Upper lobe of right lung (tissue), 1 donor: ENCODE measurements around the gene TSSK3. TPM values are rescaled to one million over a fixed set of nuclear protein-coding genes. Genes with fewer than 3 reads are reported as not detected.

Experiments used
- ATAC-seq: fragments of 200-7000 bp; cut with Tn5 transposase; one replicate; pipeline ENCODE4 v1.9.1; 2020; ENCODE audit warnings: mild to moderate bottlenecking, moderate library complexity
- DNase-seq: peaks from one replicate; pipeline ENCODE4 v3.0.0-alpha.2; 2020
- H3K27ac ChIP-seq: fragments of 200-600 bp; one replicate; pipeline ENCODE4 v1.8.0; 2022
- H3K27me3 ChIP-seq: fragments of 200-600 bp; one replicate; pipeline ENCODE4 v1.8.0; 2022; ENCODE audit warnings: mild to moderate bottlenecking
- H3K36me3 ChIP-seq: fragments of 200-600 bp; one replicate; pipeline ENCODE4 v1.8.0; 2022
- H3K4me1 ChIP-seq: fragments of 200-600 bp; one replicate; pipeline ENCODE4 v1.8.0; 2022
- H3K4me3 ChIP-seq: fragments of 200-600 bp; one replicate; pipeline ENCODE4 v1.8.0; 2022; ENCODE audit warnings: mild to moderate bottlenecking
- H3K9me3 ChIP-seq: fragments of 200-600 bp; one replicate; pipeline ENCODE4 v1.8.0; 2022
- CTCF ChIP-seq: fragments of 200-600 bp; IDR thresholded peaks from one replicate; pipeline ENCODE4 v1.8.0; 2022; ENCODE audit warnings: antibody characterized with exemption
- intact Hi-C: fragments of 100-400 bp; cut with DNase I; formaldehyde crosslinking; loops from one replicate; pipeline ENCODE4 v1.11.0; 2022
- total RNA-seq: library from RNA; stranded (reverse); fragmentation: NEBNext Ultra II Directional; extraction: Animal tissue kit (Norgen Biotek cat#: 25700); gene quantifications from one replicate; pipeline ENCODE4 v1.2.1, GENCODE V29; 2021
- donor health status: DM: no; HTN: yes; CAD: no; lungs with severe emphysema.

The TSSK3 gene
- total RNA-seq, 1 donor from 2014 or later, result 2.5 TPM

GRCh38 chr1:32413507-32414185 is 51.3 kb downstream of the TSSK3 start:
- ATAC-seq, result peak; percentile 96
- Histone ChIP-seq H3K9me3 (no peaks in the 10 kb centered on the region), H3K4me3 (no peak overlapping the region), H3K27ac (no peak overlapping the region), H3K36me3 (no peaks in the 10 kb centered on the region), H3K27me3 (no peaks in the 10 kb centered on the region), H3K4me1 (no peaks in the 10 kb centered on the region)
- peak; percentile 80 for TF ChIP-seq CTCF
- intact Hi-C loops, result no loop called here
- no peak for DNase-seq

Other genes starting within 250 kb of the TSSK3 start
- 47.5 TPM for gene TXLNA, start 182.9 kb upstream of the TSSK3 start, total RNA-seq
- gene CCDC28B, start 161.9 kb upstream of the TSSK3 start, total RNA-seq, result 2.7 TPM
- 1.2 TPM for gene IQCC, start 156.9 kb upstream of the TSSK3 start, total RNA-seq
- gene DCDC2B, start 153.4 kb upstream of the TSSK3 start, total RNA-seq, result not detected
- 22.3 TPM for gene TMEM234, start 140.2 kb upstream of the TSSK3 start, total RNA-seq
- 116 TPM for gene EIF3I, start 140.1 kb upstream of the TSSK3 start, total RNA-seq
- 65.9 TPM for gene FAM167B, start 115.3 kb upstream of the TSSK3 start, total RNA-seq
- gene LCK, start 111.3 kb upstream of the TSSK3 start, total RNA-seq, result 8.3 TPM
- gene HDAC1, start 70.5 kb upstream of the TSSK3 start, total RNA-seq, result 71.2 TPM
- 44.5 TPM for gene MARCKSL1, start 26.3 kb upstream of the TSSK3 start, total RNA-seq
- 9.3 TPM for gene FAM229A, start 54 bp upstream of the TSSK3 start, total RNA-seq
- 67.6 TPM for gene BSDC1, start 31.9 kb downstream of the TSSK3 start, total RNA-seq
- gene ZBTB8B, start 102.5 kb downstream of the TSSK3 start, total RNA-seq, result not detected
- 9.7 TPM for gene ZBTB8A, start 176.9 kb downstream of the TSSK3 start, total RNA-seq